ENCODE results near the gene THSD4.
A peak's percentile ranks its signal among the peaks of the same experiment; 100 is the strongest.

Gene THSD4

DNA sequence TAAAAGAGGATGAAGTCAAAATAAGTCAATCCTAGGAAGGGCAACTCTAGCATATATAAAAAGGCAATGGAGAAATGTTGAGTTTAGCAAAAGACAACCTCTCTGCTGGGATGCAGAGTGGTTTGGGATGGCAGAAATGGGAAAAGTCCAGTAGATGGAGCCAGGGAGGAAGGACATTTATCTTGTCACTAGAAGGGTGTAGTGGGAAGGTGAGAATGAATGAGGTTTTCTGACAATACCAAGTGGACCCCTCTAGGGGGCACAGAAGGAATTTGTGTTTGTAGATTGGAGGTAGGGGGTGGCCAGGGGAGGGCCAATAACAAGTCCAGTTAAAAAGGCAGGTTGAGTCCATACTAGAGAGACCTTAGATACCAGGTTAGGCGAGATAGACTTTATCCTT, 80.0 kb downstream of the THSD4 start:
- no peaks in the 10 kb centered on the region for H3K27me3 ChIP-seq (ENCODE audit: insufficient read depth, low read length, poor library complexity, severe bottlenecking)
- H2AFZ ChIP-seq (ENCODE audit: low read length), result no peak overlapping the region
- no peaks in the 10 kb centered on the region for H3F3A ChIP-seq (ENCODE audit: low read depth)
- no peaks in the 10 kb centered on the region for H3K36me3 ChIP-seq (ENCODE audit: insufficient read depth, low read length)
- no peak for TF ChIP-seq EZH2phosphoT487 (IDR thresholded peaks at IDR 0.05; ENCODE audit: borderline replicate concordance)
- TF ChIP-seq, protein P1, sequence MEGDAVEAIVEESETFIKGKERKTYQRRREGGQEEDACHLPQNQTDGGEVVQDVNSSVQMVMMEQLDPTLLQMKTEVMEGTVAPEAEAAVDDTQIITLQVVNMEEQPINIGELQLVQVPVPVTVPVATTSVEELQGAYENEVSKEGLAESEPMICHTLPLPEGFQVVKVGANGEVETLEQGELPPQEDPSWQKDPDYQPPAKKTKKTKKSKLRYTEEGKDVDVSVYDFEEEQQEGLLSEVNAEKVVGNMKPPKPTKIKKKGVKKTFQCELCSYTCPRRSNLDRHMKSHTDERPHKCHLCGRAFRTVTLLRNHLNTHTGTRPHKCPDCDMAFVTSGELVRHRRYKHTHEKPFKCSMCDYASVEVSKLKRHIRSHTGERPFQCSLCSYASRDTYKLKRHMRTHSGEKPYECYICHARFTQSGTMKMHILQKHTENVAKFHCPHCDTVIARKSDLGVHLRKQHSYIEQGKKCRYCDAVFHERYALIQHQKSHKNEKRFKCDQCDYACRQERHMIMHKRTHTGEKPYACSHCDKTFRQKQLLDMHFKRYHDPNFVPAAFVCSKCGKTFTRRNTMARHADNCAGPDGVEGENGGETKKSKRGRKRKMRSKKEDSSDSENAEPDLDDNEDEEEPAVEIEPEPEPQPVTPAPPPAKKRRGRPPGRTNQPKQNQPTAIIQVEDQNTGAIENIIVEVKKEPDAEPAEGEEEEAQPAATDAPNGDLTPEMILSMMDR (conservative IDR thresholded peaks at IDR 0.05; ENCODE audit: low read length), result 0 out of 2 replicates have a peak, but pooled peaks have one; percentile 29
- no peaks in the 10 kb centered on the region for H3K9me2 ChIP-seq (replicated peaks; ENCODE audit: low read depth, low read length)
- no peaks in the 10 kb centered on the region for H3K4me1 ChIP-seq (ENCODE audit: insufficient read depth, low read length, poor library complexity, severe bottlenecking)
- H3K79me2 ChIP-seq (ENCODE audit: insufficient read depth, low read length), result no peaks in the 10 kb centered on the region
- no peak overlapping the region for H3K9ac ChIP-seq (ENCODE audit: low read depth, low read length, poor library complexity, severe bottlenecking)
- H3K4me2 ChIP-seq (ENCODE audit: low read depth, low read length, poor library complexity, severe bottlenecking), result no peak overlapping the region
- no peak overlapping the region for H3K4me3 ChIP-seq (ENCODE audit: low read length, poor library complexity, severe bottlenecking)
- no peaks in the 10 kb centered on the region for H4K20me1 ChIP-seq (ENCODE audit: insufficient read depth, low read length, poor library complexity, severe bottlenecking)
- H3K9me3 ChIP-seq (ENCODE audit: insufficient read depth, low read depth, low read length), result no peaks in the 10 kb centered on the region

DNA sequence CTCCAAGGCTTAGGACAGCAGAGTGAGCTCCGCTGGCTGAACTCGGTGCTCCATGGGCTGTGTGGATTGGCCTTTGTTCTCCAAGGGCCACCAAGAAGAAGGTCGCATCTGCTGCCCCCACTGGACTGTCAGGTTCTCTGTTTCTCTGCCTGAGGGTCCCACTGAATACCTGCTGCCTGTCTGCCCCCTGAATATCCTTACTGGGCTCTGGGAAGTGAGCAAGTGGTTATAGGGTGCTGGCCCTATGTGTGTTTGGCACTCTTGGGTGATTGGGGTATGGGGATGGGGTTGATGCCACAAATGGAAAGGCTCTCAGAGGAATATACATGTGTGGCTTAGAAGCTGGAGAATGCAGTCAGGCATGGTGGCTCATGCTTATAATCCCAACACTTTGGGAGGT, 82.3 kb downstream of the THSD4 start:
- H3F3A ChIP-seq (ENCODE audit: low read depth), result no peaks in the 10 kb centered on the region
- no peaks in the 10 kb centered on the region for H3K27me3 ChIP-seq (ENCODE audit: insufficient read depth, low read length, poor library complexity, severe bottlenecking)
- no peaks in the 10 kb centered on the region for H3K36me3 ChIP-seq (ENCODE audit: insufficient read depth, low read length)
- H4K20me1 ChIP-seq (ENCODE audit: insufficient read depth, low read length, poor library complexity, severe bottlenecking), result no peaks in the 10 kb centered on the region
- no peak overlapping the region for H3K4me2 ChIP-seq (ENCODE audit: low read depth, low read length, poor library complexity, severe bottlenecking)
- no peaks in the 10 kb centered on the region for H3K4me1 ChIP-seq (ENCODE audit: insufficient read depth, low read length, poor library complexity, severe bottlenecking)
- TF ChIP-seq, protein P1 (conservative IDR thresholded peaks at IDR 0.05; ENCODE audit: low read length), result no peak
- TF ChIP-seq EZH2phosphoT487 (IDR thresholded peaks at IDR 0.05; ENCODE audit: borderline replicate concordance), result no peak
- no peak overlapping the region for H2AFZ ChIP-seq (ENCODE audit: low read length)
- no peak overlapping the region for H3K4me3 ChIP-seq (ENCODE audit: low read length, poor library complexity, severe bottlenecking)
- H3K9ac ChIP-seq (ENCODE audit: low read depth, low read length, poor library complexity, severe bottlenecking), result no peak overlapping the region
- no peaks in the 10 kb centered on the region for H3K9me2 ChIP-seq (replicated peaks; ENCODE audit: low read depth, low read length)
- H3K79me2 ChIP-seq (ENCODE audit: insufficient read depth, low read length), result no peaks in the 10 kb centered on the region
- H3K9me3 ChIP-seq (ENCODE audit: insufficient read depth, low read depth, low read length), result no peaks in the 10 kb centered on the region

DNA sequence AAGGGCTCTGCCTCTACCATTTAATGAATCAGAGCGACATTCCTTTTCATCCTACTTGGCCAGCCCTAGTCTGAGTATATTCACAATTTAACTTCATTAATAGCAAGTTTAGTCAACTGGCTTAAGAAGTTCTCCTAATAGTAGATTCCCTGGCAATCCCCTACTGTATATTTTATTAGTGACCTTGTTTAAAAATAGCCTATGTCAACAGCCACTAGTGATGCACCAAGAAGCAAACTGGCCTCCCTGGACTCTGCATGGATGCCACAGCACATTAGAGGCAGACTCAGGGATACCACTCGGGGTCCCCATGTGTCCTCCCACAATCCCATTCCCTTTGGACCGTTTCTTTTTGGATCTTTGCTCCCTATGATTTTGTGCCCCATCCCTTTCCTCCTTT, 83.6 kb downstream of the THSD4 start:
- Histone ChIP-seq H3K9me3 (ENCODE audit: insufficient read depth, low read depth, low read length) (no peaks in the 10 kb centered on the region), H3K79me2 (ENCODE audit: insufficient read depth, low read length) (no peaks in the 10 kb centered on the region), H3K4me3 (ENCODE audit: low read length, poor library complexity, severe bottlenecking) (no peak overlapping the region), H2AFZ (ENCODE audit: low read length) (no peak overlapping the region), H3K36me3 (ENCODE audit: insufficient read depth, low read length) (no peaks in the 10 kb centered on the region), H3K27me3 (ENCODE audit: insufficient read depth, low read length, poor library complexity, severe bottlenecking) (no peaks in the 10 kb centered on the region), H3K4me2 (ENCODE audit: low read depth, low read length, poor library complexity, severe bottlenecking) (no peak overlapping the region), H3K9ac (ENCODE audit: low read depth, low read length, poor library complexity, severe bottlenecking) (no peak overlapping the region), H3K4me1 (ENCODE audit: insufficient read depth, low read length, poor library complexity, severe bottlenecking) (no peaks in the 10 kb centered on the region), H3F3A (ENCODE audit: low read depth) (no peaks in the 10 kb centered on the region), H3K9me2 (replicated peaks; ENCODE audit: low read depth, low read length) (no peaks in the 10 kb centered on the region), H4K20me1 (ENCODE audit: insufficient read depth, low read length, poor library complexity, severe bottlenecking) (no peaks in the 10 kb centered on the region)
- no peak for TF ChIP-seq EZH2phosphoT487 (IDR thresholded peaks at IDR 0.05; ENCODE audit: borderline replicate concordance)
- TF ChIP-seq, protein P1 (conservative IDR thresholded peaks at IDR 0.05; ENCODE audit: low read length), result no peak

Data from Loucy (cell line).